Ecto neural progenitor cell (in vitro differentiated cells): Measurements from ENCODE around the gene POU2F3.

Experiments used
- DNase-seq: peaks from one replicate; pipeline ENCODE4 v3.0.0-alpha.2; 2018; ENCODE audit warnings: low spot score

The POU2F3 gene

DNA sequence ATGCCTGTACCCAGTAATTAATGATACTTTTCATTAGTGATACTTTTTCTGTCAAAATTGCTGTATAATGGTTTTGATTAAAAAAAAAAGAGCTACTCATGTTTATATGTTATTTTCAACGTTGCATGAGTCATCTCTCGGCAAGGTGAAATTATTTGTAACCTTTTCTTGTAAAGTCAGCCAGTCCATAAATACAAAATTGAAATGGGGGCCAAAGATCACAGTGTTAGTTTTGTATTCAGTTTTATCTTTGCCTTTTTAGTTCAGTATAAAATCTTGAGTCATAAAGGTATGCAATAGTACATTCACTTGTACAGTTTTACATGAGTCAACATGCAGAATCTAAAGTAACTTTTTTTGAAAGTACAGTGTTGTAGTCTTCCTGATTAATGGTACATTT, 100.6 kb downstream of the POU2F3 start:
- no peak for DNase-seq

GRCh38 chr11:120342226-120342625, 102.3 kb downstream of the POU2F3 start:
- DNase-seq: no peak

DNA sequence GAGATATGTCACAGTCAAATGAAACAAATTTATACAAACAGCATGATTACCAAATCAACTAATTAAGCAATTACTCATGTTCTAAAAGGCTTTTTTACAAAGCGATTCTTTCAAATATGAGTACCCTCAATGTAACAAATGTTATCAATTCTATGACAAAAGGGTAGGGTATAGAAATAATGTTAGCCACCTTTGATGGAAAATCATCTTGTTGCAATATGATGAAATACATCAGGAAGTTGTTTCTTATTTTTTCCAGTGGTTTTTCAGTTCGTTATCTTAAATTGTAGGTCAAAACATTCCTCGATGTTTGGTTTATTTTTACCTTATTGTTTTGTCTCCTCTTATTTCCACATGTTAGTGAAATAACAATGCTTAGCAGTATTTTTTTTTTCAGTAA, 102.7 kb downstream of the POU2F3 start:
- no peak for DNase-seq

DNA sequence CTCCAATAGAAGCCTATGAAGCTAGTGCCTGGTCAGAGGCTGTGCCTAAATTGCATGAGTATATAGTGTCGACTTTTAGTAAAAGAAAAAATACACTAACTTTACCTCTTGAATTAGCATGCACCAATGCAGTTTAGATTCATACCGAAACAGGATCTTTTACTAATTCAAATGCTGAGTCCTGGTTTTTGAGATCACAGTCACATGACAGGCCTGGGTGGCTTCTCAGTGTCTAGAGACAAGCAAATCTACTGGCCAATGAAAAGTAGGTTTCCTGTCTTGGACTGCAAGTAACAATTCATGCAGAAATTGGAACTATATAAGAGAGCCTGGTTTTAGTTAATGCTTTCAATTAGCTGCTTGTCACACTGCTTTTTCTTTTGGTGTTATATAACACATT, 103.5 kb downstream of the POU2F3 start:
- no peak for DNase-seq

DNA sequence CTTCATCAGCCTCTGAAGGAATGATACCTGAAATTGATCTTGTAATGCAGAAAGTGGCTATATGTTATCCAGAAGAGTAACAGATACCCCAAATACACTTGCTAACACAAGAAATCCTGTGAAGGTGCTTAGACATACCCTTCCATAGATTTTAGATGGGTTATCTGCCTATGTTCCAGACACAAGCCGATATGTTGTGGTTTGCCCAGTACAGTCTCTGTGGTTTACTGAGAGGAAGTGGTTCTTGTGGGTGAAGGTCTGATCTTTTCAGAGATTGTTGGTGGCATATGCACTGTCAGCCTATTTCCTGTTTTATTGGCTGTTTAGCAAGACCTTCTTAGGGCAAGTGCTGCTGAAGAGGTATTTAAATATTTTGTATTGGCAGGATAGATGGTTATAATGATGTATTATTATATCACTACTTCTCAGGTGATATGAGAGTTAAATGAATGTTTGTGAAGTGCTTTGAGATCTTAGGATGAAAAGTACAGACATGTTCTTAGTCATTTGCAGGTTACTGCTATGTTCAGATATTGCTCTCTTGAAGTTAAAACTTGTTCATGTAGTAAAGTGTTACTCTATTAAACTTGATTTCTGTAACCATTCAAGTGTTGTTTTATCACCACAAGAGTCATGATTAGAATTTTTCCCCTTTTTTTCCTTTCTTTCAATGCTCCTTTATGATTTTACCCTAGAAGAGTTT, 104.5 kb downstream of the POU2F3 start:
- DNase-seq: no peak

GRCh38 chr11:120346233-120346632, 106.3 kb downstream of the POU2F3 start:
- DNase-seq: no peak

GRCh38 chr11:120350637-120351036, 110.7 kb downstream of the POU2F3 start:
- no peak for DNase-seq

DNA sequence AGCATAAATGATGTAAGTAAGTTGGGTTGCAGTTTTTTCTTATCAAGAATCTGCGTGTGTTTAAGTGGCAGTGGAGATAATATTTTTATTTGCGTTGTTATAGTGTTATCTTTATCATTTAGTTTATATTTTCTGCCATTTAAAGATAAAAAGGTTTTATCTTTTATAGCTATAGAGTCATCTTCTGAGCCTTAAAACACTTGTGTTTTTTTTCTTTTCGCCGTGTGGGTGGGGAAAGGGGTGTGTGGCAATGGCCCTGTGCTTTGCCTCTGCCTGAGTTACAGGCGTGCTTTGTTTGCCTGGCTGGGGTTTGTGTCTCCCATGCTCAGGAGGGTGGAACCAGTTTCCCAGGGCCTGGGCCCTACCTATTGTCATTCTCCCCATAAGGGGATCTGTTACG, 112.5 kb downstream of the POU2F3 start:
- DNase-seq: no peak

- no peak for DNase-seq
Measured at GRCh38 chr11:120354068-120354467, 114.1 kb downstream of the POU2F3 start.

DNA sequence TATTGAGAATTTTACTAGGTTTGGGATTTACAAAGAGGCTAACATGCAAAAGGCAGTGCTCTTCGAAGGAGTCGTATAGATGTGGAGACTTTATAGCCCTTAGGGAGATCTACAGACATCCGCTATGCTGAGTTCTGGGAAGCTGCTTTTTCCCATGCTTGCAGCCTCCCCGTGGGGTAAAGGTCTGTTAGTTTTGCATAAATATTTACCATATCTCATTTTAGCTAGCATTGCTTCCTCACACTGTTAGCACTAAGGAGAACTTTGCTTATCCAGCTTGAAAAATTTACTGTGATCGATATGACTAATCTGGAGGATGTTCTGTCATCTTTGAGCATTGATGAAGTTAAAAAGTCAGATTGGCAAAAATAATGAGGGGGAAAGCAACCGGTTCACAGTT, 114.8 kb downstream of the POU2F3 start:
- DNase-seq: no peak

GRCh38 chr11:120357620-120358019, 117.7 kb downstream of the POU2F3 start:
- DNase-seq: no peak

- DNase-seq: no peak
Measured at GRCh38 chr11:120358729-120359128, 118.8 kb downstream of the POU2F3 start.

GRCh38 chr11:120363436-120363835, 123.5 kb downstream of the POU2F3 start:
- no peak for DNase-seq

DNA sequence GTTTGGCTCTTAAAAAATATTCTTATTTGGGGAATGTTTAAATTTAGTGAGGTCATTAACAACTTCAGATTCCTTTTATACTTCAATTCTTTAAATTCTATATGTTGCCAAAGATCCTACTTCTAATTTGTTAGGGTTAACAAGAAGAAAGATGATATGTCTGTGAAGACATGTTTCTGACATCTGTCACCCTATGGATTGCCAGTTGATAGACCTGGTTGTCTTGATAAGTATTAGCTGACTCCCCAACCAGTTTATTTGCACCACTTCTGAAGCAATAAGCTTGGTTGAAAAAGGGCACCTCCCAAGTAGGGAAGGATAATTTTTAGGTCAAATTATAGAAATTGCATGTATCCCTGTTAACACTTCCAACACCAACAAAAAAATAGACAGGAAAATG, 125.6 kb downstream of the POU2F3 start:
- no peak for DNase-seq
